HCT116 (cell line): ENCODE measurements around the gene HDAC2. TPM values are rescaled to one million over a fixed set of nuclear protein-coding genes. Genes with fewer than 3 reads are reported as not detected.

Experiments
- ATAC-seq: fragments of 200-7000 bp; cut with Tn5 transposase; 2 replicates; pipeline ENCODE4 v1.9.1; 2020; ENCODE audit warnings: mild to moderate bottlenecking, moderate library complexity
- BruUV-seq: library from RNA; stranded (reverse); fragments of 400-500 nt; replicated peaks from 2 replicates; lab custom pipeline; 2021; lab: Mats Ljungman, UMichigan
- CTCF ChIA-PET: fragments of 300-600 bp; sonication (Branson Sonifier 250); formaldehyde crosslinking; loops from one replicate; lab custom pipeline; 2021; ENCODE audit warnings: antibody characterized with exemption; lab: Charles Lee
- POLR2A ChIA-PET: fragments of 300-600, 350-600 bp; sonication (Branson Sonifier 250); formaldehyde crosslinking; loops from one replicate; lab custom pipeline; 2021; ENCODE audit warnings: antibody characterized with exemption; lab: Charles Lee
- RAD21 ChIA-PET, 2 experiments: fragments of 300-600 bp; sonication (Branson Sonifier 250); formaldehyde crosslinking; loops; one replicate each; lab custom pipeline; 2023; ENCODE audit warnings: low total read pairs in 2 of 2; ENCODE audit not compliant: uncharacterized antibody in 2 of 2, unreplicated experiment in 2 of 2, low non-redundant PET in 1 of 2; lab: Charles Lee
- DNase-seq: peaks from one replicate; pipeline ENCODE4 v3.0.0-alpha.2; 2010; ENCODE audit warnings: low read depth, low spot score
- H2AFZ ChIP-seq: fragments of 200-600 bp; shearing (Covaris generic), sonication (generic); 2 replicates; pipeline ENCODE4 v1.6.1; 2017; ENCODE audit warnings: low read depth, mixed run types, mixed read lengths, antibody characterized with exemption, low read length; ENCODE audit not compliant: poor library complexity, severe bottlenecking
- H3K27ac ChIP-seq: 2 replicates; pipeline ENCODE4 v1.5.1; 2012; ENCODE audit warnings: low read depth, low read length
- H3K27me3 ChIP-seq: fragments of 200-600 bp; sonication (generic); 2 replicates; pipeline ENCODE4 v1.6.1; 2016; ENCODE audit warnings: mixed run types, low read length, mixed read lengths; ENCODE audit not compliant: insufficient read depth
- H3K36me3 ChIP-seq, 2 experiments: fragments of 200-500 bp in 1 of 2; fragments of 200-600 bp in 1 of 2; sonication (Bioruptor generic) in 1 of 2; sonication (generic) in 1 of 2; 2 replicates each; pipeline versions ENCODE4 v1.5.1 to v1.6.1; 2014 to 2016; ENCODE audit warnings: low read length in 2 of 2, inconsistent platforms in 1 of 2, mixed read lengths in 1 of 2, mixed run types in 1 of 2; ENCODE audit not compliant: insufficient read depth in 2 of 2, control insufficient read depth in 1 of 2
- H3K4me1 ChIP-seq, 2 experiments: fragments of 200-600 bp in 1 of 2; sonication (generic) in 1 of 2; 2 replicates each; pipeline versions ENCODE4 v1.5.1 to v1.6.1; 2012 to 2017; ENCODE audit warnings: low read length in 2 of 2, inconsistent platforms in 1 of 2, mild to moderate bottlenecking in 1 of 2, mixed read lengths in 1 of 2, mixed run types in 1 of 2, moderate library complexity in 1 of 2; ENCODE audit not compliant: insufficient read depth in 2 of 2, control insufficient read depth in 1 of 2
- H3K4me2 ChIP-seq: fragments of 200-600 bp; sonication (generic); 2 replicates; pipeline ENCODE4 v1.6.1; 2017; ENCODE audit warnings: mixed run types, low read length, mixed read lengths
- H3K4me3 ChIP-seq, 2 experiments: fragments of 200-600 bp in 1 of 2; sonication (generic) in 1 of 2; replicated peaks in 1 of 2; 2 replicates each; pipeline ENCODE4 v1.5.1; 2011 to 2016; ENCODE audit warnings: low read length in 2 of 2, control low read depth in 1 of 2, low read depth in 1 of 2, mild to moderate bottlenecking in 1 of 2, mixed read lengths in 1 of 2, mixed run types in 1 of 2
- H3K79me2 ChIP-seq: fragments of 200-600 bp; sonication (generic); 2 replicates; pipeline ENCODE4 v1.6.1; 2017; ENCODE audit warnings: mild to moderate bottlenecking, mixed run types, low read length, moderate library complexity, mixed read lengths; ENCODE audit not compliant: insufficient read depth
- H3K9ac ChIP-seq: fragments of 200-600 bp; sonication (generic); 2 replicates; pipeline ENCODE4 v1.6.1; 2016; ENCODE audit warnings: low read length, mixed read lengths
- H3K9me2 ChIP-seq: fragments of 200-600 bp; sonication (generic), shearing (Covaris generic); 2 replicates; pipeline ENCODE4 v1.6.1; 2017; ENCODE audit warnings: mixed run types, mild to moderate bottlenecking, moderate library complexity; ENCODE audit not compliant: insufficient read depth
- H3K9me3 ChIP-seq, 2 experiments: fragments of 200-500 bp in 1 of 2; fragments of 200-600 bp in 1 of 2; sonication (Bioruptor generic) in 1 of 2; sonication (generic) in 1 of 2; 2 replicates each; pipeline ENCODE4 v1.6.1; 2014 to 2017; ENCODE audit warnings: low read length in 2 of 2, mixed read lengths in 2 of 2, inconsistent platforms in 1 of 2, low read depth in 1 of 2, mild to moderate bottlenecking in 1 of 2, mixed run types in 1 of 2, moderate library complexity in 1 of 2; ENCODE audit not compliant: control insufficient read depth in 1 of 2, insufficient read depth in 1 of 2
- H4K20me1 ChIP-seq: fragments of 200-600 bp; sonication (generic), shearing (Covaris generic); 2 replicates; pipeline ENCODE4 v1.6.1; 2017; ENCODE audit warnings: mixed run types, mild to moderate bottlenecking, moderate library complexity; ENCODE audit not compliant: insufficient read depth
- ATF3 ChIP-seq: IDR thresholded peaks from 2 replicates; pipeline ENCODE4 v1.6.1; 2012
- CBX3 ChIP-seq: IDR thresholded peaks from 2 replicates; pipeline ENCODE4 v1.6.1; 2012; ENCODE audit warnings: low read depth
- CEBPB ChIP-seq: IDR thresholded peaks from 2 replicates; pipeline ENCODE4 v1.6.1; 2012; ENCODE audit warnings: low read depth
- EGR1 ChIP-seq: IDR thresholded peaks from 2 replicates; pipeline ENCODE4 v1.6.1; 2012; ENCODE audit warnings: low read depth
- ELF1 ChIP-seq: IDR thresholded peaks from 2 replicates; pipeline ENCODE4 v1.6.1; 2012; ENCODE audit warnings: low read depth, borderline replicate concordance
- EZH2 ChIP-seq: fragments of 200-600 bp; sonication (generic); IDR thresholded peaks from 2 replicates; pipeline ENCODE4 v1.6.1; 2017; ENCODE audit warnings: antibody characterized with exemption, mixed run types
- EZH2phosphoT487 ChIP-seq: fragments of 200-600 bp; IDR thresholded peaks from 2 replicates; pipeline ENCODE4 v1.6.1; 2018; ENCODE audit warnings: antibody characterized with exemption, borderline replicate concordance
- FOSL1 ChIP-seq: IDR thresholded peaks from 2 replicates; pipeline ENCODE4 v1.6.1; 2012; ENCODE audit warnings: low read depth
- JUND ChIP-seq: IDR thresholded peaks from 2 replicates; pipeline ENCODE4 v1.6.1; 2012
- MAX ChIP-seq: IDR thresholded peaks from 2 replicates; pipeline ENCODE4 v1.6.1; 2012
- POLR2A ChIP-seq: IDR thresholded peaks from 2 replicates; pipeline ENCODE4 v1.7.0; 2011; ENCODE audit warnings: borderline replicate concordance; ENCODE audit not compliant: insufficient read depth, insufficient read length; ENCODE audit errors: extremely low read depth
- SIN3A ChIP-seq: IDR thresholded peaks from 2 replicates; pipeline ENCODE4 v1.6.1; 2012; ENCODE audit warnings: low read depth
- SRF ChIP-seq: IDR thresholded peaks from 2 replicates; pipeline ENCODE4 v1.6.1; 2012; ENCODE audit warnings: low read depth
- TCF7L2 ChIP-seq: IDR thresholded peaks from 2 replicates; pipeline ENCODE4 v1.7.0; 2011; ENCODE audit warnings: borderline replicate concordance, inconsistent platforms; ENCODE audit not compliant: insufficient read depth, insufficient read length; ENCODE audit errors: extremely low read depth
- ZBTB33 ChIP-seq: IDR thresholded peaks from 2 replicates; pipeline ENCODE4 v1.6.1; 2011; ENCODE audit warnings: mild to moderate bottlenecking, low read length, moderate library complexity; ENCODE audit not compliant: insufficient replicate concordance; ENCODE audit errors: extremely low read depth
- ZNF274 ChIP-seq: fragments of 200-500 bp; sonication (Bioruptor generic); IDR thresholded peaks from 2 replicates; pipeline ENCODE4 v1.6.1; 2014; ENCODE audit warnings: mild to moderate bottlenecking, low read depth, low read length, inconsistent platforms
- intact Hi-C: fragments of 100-400 bp; cut with micrococcal nuclease; formaldehyde crosslinking; loops from 2 replicates; pipeline ENCODE4 v1.10.0; 2022
- total RNA-seq: library from RNA; stranded (reverse); gene quantifications from one replicate; pipeline ENCODE4 v1.2.1, GENCODE V29; 2021; ENCODE audit not compliant: unreplicated experiment
- TF ChIP-seq, protein P1 (sequence below), 3 experiments: fragments of 200-600 bp in 1 of 3; sonication (generic) in 1 of 3; IDR thresholded peaks in 2 of 3; conservative IDR thresholded peaks in 1 of 3; 2 replicates each; pipeline ENCODE4 v1.5.1; 2012 to 2017; ENCODE audit warnings: low read depth in 2 of 3, low read length in 2 of 3, antibody characterized with exemption in 1 of 3, borderline replicate concordance in 1 of 3, control low read depth in 1 of 3, mild to moderate bottlenecking in 1 of 3, mixed read lengths in 1 of 3, mixed run types in 1 of 3, moderate library complexity in 1 of 3; ENCODE audit not compliant: insufficient read depth in 1 of 3
- TF ChIP-seq, protein P2 (sequence below): IDR thresholded peaks from 2 replicates; pipeline ENCODE4 v1.6.1; 2012; ENCODE audit warnings: low read depth

Gene HDAC2
- total RNA-seq, 1 experiment from 2014 or later = 153 TPM

GRCh38 chr6:113903666-113904330 is 67.2 kb downstream of the HDAC2 start:
- Histone ChIP-seq H3K9ac (no peak overlapping the region), H3K4me2 (no peak overlapping the region), H3K79me2 (no peaks in the 10 kb centered on the region), H2AFZ (no peak overlapping the region), H3K36me3 (no peaks in the 10 kb centered on the region), H3K9me3 (no peaks in the 10 kb centered on the region), H3K4me3 (no peak overlapping the region), H3K27me3 (no peaks in the 10 kb centered on the region), H3K9me2 (no peaks in the 10 kb centered on the region), H3K4me1 (no peaks in the 10 kb centered on the region), H3K27ac (no peak overlapping the region), H4K20me1 (no peaks in the 10 kb centered on the region)
- DNase-seq (no peak), ATAC-seq (no peak)
- BruUV-seq = no TSS peak
- TF ChIP-seq, protein P1, sequence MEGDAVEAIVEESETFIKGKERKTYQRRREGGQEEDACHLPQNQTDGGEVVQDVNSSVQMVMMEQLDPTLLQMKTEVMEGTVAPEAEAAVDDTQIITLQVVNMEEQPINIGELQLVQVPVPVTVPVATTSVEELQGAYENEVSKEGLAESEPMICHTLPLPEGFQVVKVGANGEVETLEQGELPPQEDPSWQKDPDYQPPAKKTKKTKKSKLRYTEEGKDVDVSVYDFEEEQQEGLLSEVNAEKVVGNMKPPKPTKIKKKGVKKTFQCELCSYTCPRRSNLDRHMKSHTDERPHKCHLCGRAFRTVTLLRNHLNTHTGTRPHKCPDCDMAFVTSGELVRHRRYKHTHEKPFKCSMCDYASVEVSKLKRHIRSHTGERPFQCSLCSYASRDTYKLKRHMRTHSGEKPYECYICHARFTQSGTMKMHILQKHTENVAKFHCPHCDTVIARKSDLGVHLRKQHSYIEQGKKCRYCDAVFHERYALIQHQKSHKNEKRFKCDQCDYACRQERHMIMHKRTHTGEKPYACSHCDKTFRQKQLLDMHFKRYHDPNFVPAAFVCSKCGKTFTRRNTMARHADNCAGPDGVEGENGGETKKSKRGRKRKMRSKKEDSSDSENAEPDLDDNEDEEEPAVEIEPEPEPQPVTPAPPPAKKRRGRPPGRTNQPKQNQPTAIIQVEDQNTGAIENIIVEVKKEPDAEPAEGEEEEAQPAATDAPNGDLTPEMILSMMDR (IDR thresholded peaks at IDR 0.05 in 2 of 3, conservative IDR thresholded peaks at IDR 0.05 in 1 of 3; ENCODE audit: borderline replicate concordance in 1 of 3, insufficient read depth in 1 of 3, low read depth in 2 of 3, low read length in 2 of 3) = no peak
- TF ChIP-seq JUND = no peak
- no peak for TF ChIP-seq CBX3
- TF ChIP-seq ATF3 = no peak
- no peak for TF ChIP-seq ZBTB33
- no peak for TF ChIP-seq SRF
- no peak for TF ChIP-seq MAX
- no peak for TF ChIP-seq FOSL1
- no peak for TF ChIP-seq CEBPB
- no peak for TF ChIP-seq EGR1
- TF ChIP-seq ZNF274 = no peak
- TF ChIP-seq, protein P2, sequence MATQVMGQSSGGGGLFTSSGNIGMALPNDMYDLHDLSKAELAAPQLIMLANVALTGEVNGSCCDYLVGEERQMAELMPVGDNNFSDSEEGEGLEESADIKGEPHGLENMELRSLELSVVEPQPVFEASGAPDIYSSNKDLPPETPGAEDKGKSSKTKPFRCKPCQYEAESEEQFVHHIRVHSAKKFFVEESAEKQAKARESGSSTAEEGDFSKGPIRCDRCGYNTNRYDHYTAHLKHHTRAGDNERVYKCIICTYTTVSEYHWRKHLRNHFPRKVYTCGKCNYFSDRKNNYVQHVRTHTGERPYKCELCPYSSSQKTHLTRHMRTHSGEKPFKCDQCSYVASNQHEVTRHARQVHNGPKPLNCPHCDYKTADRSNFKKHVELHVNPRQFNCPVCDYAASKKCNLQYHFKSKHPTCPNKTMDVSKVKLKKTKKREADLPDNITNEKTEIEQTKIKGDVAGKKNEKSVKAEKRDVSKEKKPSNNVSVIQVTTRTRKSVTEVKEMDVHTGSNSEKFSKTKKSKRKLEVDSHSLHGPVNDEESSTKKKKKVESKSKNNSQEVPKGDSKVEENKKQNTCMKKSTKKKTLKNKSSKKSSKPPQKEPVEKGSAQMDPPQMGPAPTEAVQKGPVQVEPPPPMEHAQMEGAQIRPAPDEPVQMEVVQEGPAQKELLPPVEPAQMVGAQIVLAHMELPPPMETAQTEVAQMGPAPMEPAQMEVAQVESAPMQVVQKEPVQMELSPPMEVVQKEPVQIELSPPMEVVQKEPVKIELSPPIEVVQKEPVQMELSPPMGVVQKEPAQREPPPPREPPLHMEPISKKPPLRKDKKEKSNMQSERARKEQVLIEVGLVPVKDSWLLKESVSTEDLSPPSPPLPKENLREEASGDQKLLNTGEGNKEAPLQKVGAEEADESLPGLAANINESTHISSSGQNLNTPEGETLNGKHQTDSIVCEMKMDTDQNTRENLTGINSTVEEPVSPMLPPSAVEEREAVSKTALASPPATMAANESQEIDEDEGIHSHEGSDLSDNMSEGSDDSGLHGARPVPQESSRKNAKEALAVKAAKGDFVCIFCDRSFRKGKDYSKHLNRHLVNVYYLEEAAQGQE = no peak
- TF ChIP-seq ELF1 = no peak
- TF ChIP-seq EZH2 = no peak
- no peak for TF ChIP-seq POLR2A
- TF ChIP-seq TCF7L2 = no peak
- TF ChIP-seq EZH2phosphoT487 = no peak
- no peak for TF ChIP-seq SIN3A
- intact Hi-C loops = no loop called here
- POLR2A ChIA-PET = no interaction called here
- RAD21 ChIA-PET = no interaction called here
- CTCF ChIA-PET = no interaction called here
